H1 (cell line): ENCODE measurements around the gene PRLH. TPM values are rescaled to one million over a fixed set of nuclear protein-coding genes. Genes with fewer than 3 reads are reported as not detected.

ENCODE experiments used
- HDAC2 ChIP-seq, 2 experiments: fragments of 300-600 bp in 1 of 2; sonication (generic) in 1 of 2; IDR thresholded peaks; 2 replicates each; pipeline ENCODE4 v1.6.1; 2011 to 2012; ENCODE audit warnings: low read depth in 2 of 2, low read length in 2 of 2, mild to moderate bottlenecking in 2 of 2, moderate library complexity in 2 of 2, borderline replicate concordance in 1 of 2, inconsistent platforms in 1 of 2
- polyA plus RNA-seq, 7 experiments: library from polyadenylated mRNA; depleted of rRNA in 3 of 7; stranded (reverse) in 5 of 7; unstranded in 2 of 7; fragments of >200 nt in 5 of 7; fragments of 200-250 nt in 2 of 7; gene quantifications; 1 replicate in 5 of 7; 2 replicates in 1 of 7; 4 replicates in 1 of 7; pipeline versions ENCODE4 v1.2.1 to v1.2.3, GENCODE V29; 2011 to 2013; ENCODE audit warnings: missing spikeins in 2 of 7, mixed read lengths in 2 of 7
- total RNA-seq: library from RNA; stranded (reverse); fragmentation: NEBNext Ultra II Directional; extraction: Animal tissue kit (Norgen Biotek cat#: 25700); gene quantifications from 2 replicates; pipeline ENCODE4 v1.2.1, GENCODE V29; 2021
- TF ChIP-seq, protein P1 (sequence below), 3 experiments: IDR thresholded peaks; 1 replicate in 2 of 3; 2 replicates in 1 of 3; pipeline versions ENCODE4 v1.5.1 to v1.6.1; 2011; ENCODE audit warnings: low read length in 3 of 3, mild to moderate bottlenecking in 3 of 3, inconsistent platforms in 2 of 3, low read depth in 1 of 3, moderate library complexity in 1 of 3; ENCODE audit not compliant: insufficient read depth in 1 of 3; ENCODE audit errors: control extremely low read depth in 1 of 3

PRLH gene
- total and polyA plus RNA-seq, 2 of the 8 experiments (the other 6 are each of a cell fraction or from before 2014, with no cell fraction given), result not detected

DNA sequence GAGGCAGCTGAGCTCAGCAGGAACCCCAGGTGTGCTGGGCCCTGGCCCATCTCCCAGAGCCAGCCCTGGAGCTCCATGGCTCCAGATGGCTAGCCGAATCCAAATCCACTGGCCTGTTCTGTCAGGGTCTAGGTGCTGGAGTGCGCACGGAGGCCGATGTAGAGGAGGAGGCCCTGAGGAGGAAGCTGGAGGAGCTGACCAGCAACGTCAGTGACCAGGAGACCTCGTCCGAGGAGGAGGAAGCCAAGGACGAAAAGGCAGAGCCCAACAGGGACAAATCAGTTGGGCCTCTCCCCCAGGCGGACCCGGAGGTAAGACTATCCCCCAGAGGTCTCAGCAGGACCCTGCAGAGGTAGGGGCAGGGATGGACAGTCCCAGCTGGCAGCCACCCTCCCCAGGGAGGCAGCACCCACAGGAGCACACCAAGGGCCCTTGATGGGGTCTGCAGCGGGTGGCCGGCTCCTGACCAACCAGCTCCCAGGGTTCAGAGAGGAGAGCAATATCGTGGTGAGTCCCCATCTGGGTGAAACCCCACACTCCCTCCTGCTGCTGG is 26.1 kb upstream of the PRLH start (continued):
- no peak for TF ChIP-seq HDAC2 (IDR thresholded peaks at IDR 0.05; ENCODE audit: borderline replicate concordance in 1 of 2, low read depth in 2 of 2, low read length in 2 of 2)
- TF ChIP-seq, protein P1, sequence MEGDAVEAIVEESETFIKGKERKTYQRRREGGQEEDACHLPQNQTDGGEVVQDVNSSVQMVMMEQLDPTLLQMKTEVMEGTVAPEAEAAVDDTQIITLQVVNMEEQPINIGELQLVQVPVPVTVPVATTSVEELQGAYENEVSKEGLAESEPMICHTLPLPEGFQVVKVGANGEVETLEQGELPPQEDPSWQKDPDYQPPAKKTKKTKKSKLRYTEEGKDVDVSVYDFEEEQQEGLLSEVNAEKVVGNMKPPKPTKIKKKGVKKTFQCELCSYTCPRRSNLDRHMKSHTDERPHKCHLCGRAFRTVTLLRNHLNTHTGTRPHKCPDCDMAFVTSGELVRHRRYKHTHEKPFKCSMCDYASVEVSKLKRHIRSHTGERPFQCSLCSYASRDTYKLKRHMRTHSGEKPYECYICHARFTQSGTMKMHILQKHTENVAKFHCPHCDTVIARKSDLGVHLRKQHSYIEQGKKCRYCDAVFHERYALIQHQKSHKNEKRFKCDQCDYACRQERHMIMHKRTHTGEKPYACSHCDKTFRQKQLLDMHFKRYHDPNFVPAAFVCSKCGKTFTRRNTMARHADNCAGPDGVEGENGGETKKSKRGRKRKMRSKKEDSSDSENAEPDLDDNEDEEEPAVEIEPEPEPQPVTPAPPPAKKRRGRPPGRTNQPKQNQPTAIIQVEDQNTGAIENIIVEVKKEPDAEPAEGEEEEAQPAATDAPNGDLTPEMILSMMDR (IDR thresholded peaks at IDR 0.05; ENCODE audit: control extremely low read depth in 1 of 3, insufficient read depth in 1 of 3, low read depth in 1 of 3, low read length in 3 of 3), result no peak
